ENCODE data around the gene PRKAR1B. TPM values are rescaled to one million over a fixed set of nuclear protein-coding genes. Genes with fewer than 3 reads are reported as not detected.

PRKAR1B gene
- total and polyA plus RNA-seq, 2 donors (not counting 1 experiment from before 2014, with no cell fraction given): 4.5 to 8.6 TPM

- Histone ChIP-seq H3K79me2 (ENCODE audit: control insufficient read depth, insufficient read depth, low read length) (no peaks in the 10 kb centered on the region), H3K9ac (ENCODE audit: low read length) (no peak overlapping the region), H3K27me3 (replicated peaks in 1 of 4; ENCODE audit: control extremely low read depth in 1 of 4, control insufficient read depth in 3 of 4, insufficient read depth in 4 of 4, low read length in 3 of 4) (no peaks in the 10 kb centered on the region), H3K4me1 (ENCODE audit: control insufficient read depth in 2 of 2, insufficient read depth in 2 of 2, low read length in 2 of 2) (no peaks in the 10 kb centered on the region), H3K4me2 (replicated peaks; ENCODE audit: low read depth, low read length, poor library complexity, severe bottlenecking) (no peak overlapping the region), H3K27ac (ENCODE audit: low read length in 2 of 2) (no peak overlapping the region), H3K4me3 (ENCODE audit: control extremely low read depth in 1 of 5, extremely low read depth in 1 of 5, insufficient read depth in 1 of 5, low read depth in 2 of 5, low read length in 4 of 5) (no peak overlapping the region), H4K20me1 (ENCODE audit: control insufficient read depth, insufficient read depth, low read length, poor library complexity, severe bottlenecking) (no peaks in the 10 kb centered on the region), H3K36me3 (replicated peaks in 1 of 2; ENCODE audit: control extremely low read depth in 1 of 2, control insufficient read depth in 1 of 2, extremely low read depth in 1 of 2, insufficient read depth in 2 of 2, low read length in 1 of 2) (peaks cover 0 to 9% of the 10 kb centered on the region in 2 experiments), H2AFZ (ENCODE audit: insufficient read depth, low read depth, low read length, poor library complexity, severe bottlenecking) (no peak overlapping the region), H3K9me3 (ENCODE audit: control extremely low read depth in 1 of 3, control insufficient read depth in 2 of 3, insufficient read depth in 1 of 3, low read length in 2 of 3) (peaks cover 3 to 49% (median 25%) of the 10 kb centered on the region in 3 donors)
- no peaks in the 10 kb centered on the region for H3K4me1 Mint-ChIP-seq
- no peak overlapping the region for H3K4me3 Mint-ChIP-seq
- ChIA-PET CTCF (no interaction called here), POLR2A (no interaction called here)
- ATAC-seq (ENCODE audit: low read depth) (no peak), DNase-seq (no peak)
- intact Hi-C loops (cut with micrococcal nuclease): no loop called here
- WGBS (ENCODE audit: insufficient coverage): 95% methylated on average over 5 of the region's 11 CpGs
- no peak overlapping the region for H3K27ac Mint-ChIP-seq
- no peaks in the 10 kb centered on the region for H3K27me3 Mint-ChIP-seq
- TF ChIP-seq EZH2 (IDR thresholded peaks at IDR 0.05; ENCODE audit: borderline replicate concordance, insufficient read depth, low read depth, low read length, poor library complexity, severe bottlenecking) (no peak), CTCF (IDR thresholded peaks at IDR 0.05) (no peak)
- peaks cover 16% of the 10 kb centered on the region for H3K9me3 Mint-ChIP-seq (ENCODE audit: insufficient read depth)
Measured at GRCh38 chr7:682810-683209, 44.3 kb downstream of the PRKAR1B start.

- intact Hi-C loops (cut with micrococcal nuclease): no loop called here
- no peak overlapping the region for H2AFZ ChIP-seq (ENCODE audit: insufficient read depth, low read depth, low read length, poor library complexity, severe bottlenecking)
- no peak overlapping the region for H3K4me2 ChIP-seq (replicated peaks; ENCODE audit: low read depth, low read length, poor library complexity, severe bottlenecking)
- no peak for TF ChIP-seq EZH2 (IDR thresholded peaks at IDR 0.05; ENCODE audit: borderline replicate concordance, insufficient read depth, low read depth, low read length, poor library complexity, severe bottlenecking)
- no peak for TF ChIP-seq CTCF (IDR thresholded peaks at IDR 0.05)
- ChIA-PET CTCF (no interaction called here), POLR2A (no interaction called here)
- no peak overlapping the region for H3K4me3 Mint-ChIP-seq
- no peak overlapping the region for H3K4me3 ChIP-seq (ENCODE audit: control extremely low read depth in 1 of 5, extremely low read depth in 1 of 5, insufficient read depth in 1 of 5, low read depth in 2 of 5, low read length in 4 of 5)
- H3K36me3 ChIP-seq (replicated peaks in 1 of 2; ENCODE audit: control extremely low read depth in 1 of 2, control insufficient read depth in 1 of 2, extremely low read depth in 1 of 2, insufficient read depth in 2 of 2, low read length in 1 of 2): peaks cover 0 to 9% of the 10 kb centered on the region in 2 experiments
- no peaks in the 10 kb centered on the region for H3K4me1 Mint-ChIP-seq
- peaks cover 3 to 45% (median 18%) of the 10 kb centered on the region in 3 donors for H3K9me3 ChIP-seq (ENCODE audit: control extremely low read depth in 1 of 3, control insufficient read depth in 2 of 3, insufficient read depth in 1 of 3, low read length in 2 of 3)
- H3K9ac ChIP-seq (ENCODE audit: low read length): no peak overlapping the region
- H4K20me1 ChIP-seq (ENCODE audit: control insufficient read depth, insufficient read depth, low read length, poor library complexity, severe bottlenecking): no peaks in the 10 kb centered on the region
- H3K27ac ChIP-seq (ENCODE audit: low read length in 2 of 2): no peak overlapping the region
- no peaks in the 10 kb centered on the region for H3K79me2 ChIP-seq (ENCODE audit: control insufficient read depth, insufficient read depth, low read length)
- no peaks in the 10 kb centered on the region for H3K27me3 ChIP-seq (replicated peaks in 1 of 4; ENCODE audit: control extremely low read depth in 1 of 4, control insufficient read depth in 3 of 4, insufficient read depth in 4 of 4, low read length in 3 of 4)
- H3K9me3 Mint-ChIP-seq (ENCODE audit: insufficient read depth): peaks cover 9% of the 10 kb centered on the region
- H3K27ac Mint-ChIP-seq: no peak overlapping the region
- DNase-seq (no peak), ATAC-seq (ENCODE audit: low read depth) (no peak)
- no peaks in the 10 kb centered on the region for H3K4me1 ChIP-seq (ENCODE audit: control insufficient read depth in 2 of 2, insufficient read depth in 2 of 2, low read length in 2 of 2)
- WGBS (ENCODE audit: insufficient coverage): 98% methylated on average over 13 of the region's 13 CpGs
- no peaks in the 10 kb centered on the region for H3K27me3 Mint-ChIP-seq
Measured at GRCh38 chr7:681551-682307, 45.4 kb downstream of the PRKAR1B start.

Data from B cell (primary cell).